NCI-H345 treated with DMSO at 0.1 percent for 48 hours (cell line): ENCODE results near the gene MED27.
"Not testable (repeated sequence)": the region's sequence is repeated elsewhere in the genome, so short reads cannot be mapped to it uniquely, and the experiment has no call there.

Experiments used
- DNase-seq: peaks from one replicate; lab custom pipeline; 2025; ENCODE audit not compliant: unreplicated experiment; lab: John Stamatoyannopoulos, UW

Gene MED27

DNA sequence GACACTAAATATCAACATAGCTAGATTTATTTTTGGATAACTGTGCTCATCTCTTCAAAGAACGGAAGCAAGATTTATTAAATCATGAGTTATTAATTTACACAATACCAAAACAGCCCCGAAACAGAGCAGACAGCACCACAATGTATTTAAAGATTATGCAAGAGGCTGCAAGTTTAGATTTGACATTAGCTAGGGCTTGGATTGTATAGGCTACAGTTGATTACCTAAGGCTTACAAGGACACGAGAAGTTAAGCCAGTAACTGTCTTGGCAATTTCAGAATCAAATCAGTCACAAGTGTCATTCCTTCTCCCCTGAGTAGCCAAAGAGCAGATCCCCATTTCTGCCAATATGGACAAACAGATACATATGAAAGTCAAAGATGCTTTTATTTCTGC lies 152.6 kb downstream of the MED27 start:
- no peak for DNase-seq

- no peak for DNase-seq
Measured at GRCh38 chr9:131926360-131926922, 153.2 kb downstream of the MED27 start.

DNA sequence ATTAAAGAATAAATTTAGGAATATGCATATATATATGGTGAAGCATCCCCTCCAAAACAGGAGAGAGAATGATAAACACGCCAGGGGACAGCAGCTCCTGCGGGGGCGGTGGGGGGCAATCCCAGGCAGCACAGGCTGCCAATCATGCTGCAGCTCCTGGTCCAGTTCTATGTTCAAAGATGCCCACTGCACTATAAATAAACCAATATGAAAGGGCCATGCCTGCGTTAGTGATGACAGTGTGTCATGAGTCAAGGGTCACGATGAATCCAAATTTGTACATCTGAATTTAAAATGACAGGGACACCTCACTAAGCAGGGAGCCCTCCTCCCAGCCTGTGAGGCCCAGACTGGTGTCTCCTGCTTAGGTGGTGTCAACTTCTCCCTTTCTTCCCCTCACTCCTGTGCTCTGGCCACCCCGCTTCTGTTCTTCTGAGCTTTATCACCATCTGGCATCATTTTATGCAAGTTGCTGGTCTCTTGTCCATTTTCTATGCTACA lies 153.9 kb downstream of the MED27 start:
- no peak for DNase-seq

DNA sequence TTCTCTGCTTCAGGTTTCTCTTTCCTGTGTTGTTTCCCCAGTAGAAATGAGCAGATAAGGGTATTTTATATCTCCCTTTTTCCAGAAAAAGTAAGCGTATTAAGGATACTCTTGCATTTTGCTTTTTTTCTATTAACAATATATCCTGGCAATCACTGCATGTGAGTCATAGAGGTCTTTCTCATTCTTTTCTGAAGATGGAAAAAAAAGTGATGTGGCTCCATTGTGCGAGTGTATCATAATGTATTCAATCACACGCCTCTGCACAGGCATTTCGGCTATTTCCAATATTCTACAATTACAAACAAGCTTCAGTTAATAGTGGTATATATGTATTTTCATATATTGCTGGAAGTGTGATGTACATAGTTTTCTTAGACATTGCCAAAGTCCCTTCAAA lies 155.9 kb downstream of the MED27 start:
- DNase-seq: no peak

DNA sequence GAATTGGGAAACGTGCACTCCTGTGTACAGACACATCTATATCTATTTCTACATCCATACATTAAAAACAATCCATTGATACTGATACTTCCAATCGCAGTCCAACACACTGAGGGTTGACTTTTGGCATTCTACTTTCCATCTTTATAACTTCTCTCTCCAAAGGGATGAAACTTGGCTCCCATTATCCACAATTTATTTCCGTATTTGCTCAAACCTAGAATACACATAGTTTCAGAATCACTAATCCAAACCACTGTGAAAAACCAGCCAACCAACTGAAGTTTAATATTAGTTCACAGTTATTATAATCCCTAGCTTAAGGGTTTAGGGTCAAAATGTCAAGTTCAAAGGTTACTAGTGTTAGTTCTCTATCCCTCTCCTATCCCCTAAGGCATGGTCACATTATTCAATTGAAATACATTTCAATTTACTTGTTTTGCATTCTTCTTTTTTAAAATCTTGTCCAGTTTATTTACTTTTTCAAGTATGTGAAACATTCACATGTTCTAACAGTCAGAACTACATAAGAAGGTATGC lies 156.5 kb downstream of the MED27 start:
- DNase-seq: no peak

DNA sequence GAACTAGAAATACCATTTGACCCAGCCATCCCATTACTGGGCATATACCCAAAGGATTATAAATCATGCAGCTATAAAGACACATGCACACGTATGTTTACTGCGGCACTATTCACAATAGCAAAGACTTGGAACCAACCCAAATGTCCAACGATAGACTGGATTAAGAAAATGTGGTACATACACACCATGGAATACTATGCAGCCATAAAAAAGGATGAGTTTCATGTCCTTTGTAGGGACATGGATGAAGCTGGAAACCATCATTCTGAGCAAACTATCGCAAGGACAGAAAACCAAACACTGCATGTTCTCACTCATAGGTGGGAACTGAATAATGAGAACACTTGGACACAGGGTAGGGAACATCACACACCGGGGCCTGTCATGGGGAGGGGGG lies 158.0 kb downstream of the MED27 start:
- DNase-seq: not testable (repeated sequence)

DNA sequence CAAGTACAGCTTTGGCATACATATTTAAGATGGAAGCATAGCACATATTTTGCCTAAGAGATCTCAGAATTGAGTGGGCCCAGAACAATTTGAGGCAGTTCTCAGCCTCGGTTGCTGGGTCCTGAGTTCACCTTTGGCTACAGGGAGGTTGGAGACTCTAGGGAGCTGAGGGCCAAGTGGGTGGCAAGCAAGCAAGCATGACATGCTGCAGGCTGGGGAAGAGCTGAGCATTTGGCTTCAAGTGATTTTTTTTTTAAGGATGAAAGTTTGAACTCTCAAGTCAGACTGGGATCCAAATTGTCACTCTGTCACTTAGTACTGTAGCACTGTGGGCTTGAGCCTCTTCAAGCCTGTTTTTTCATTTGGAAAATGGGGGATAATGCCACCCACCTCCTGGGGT lies 160.5 kb downstream of the MED27 start:
- DNase-seq: no peak

GRCh38 chr9:131918481-131918880 lies 161.2 kb downstream of the MED27 start:
- no peak for DNase-seq

DNA sequence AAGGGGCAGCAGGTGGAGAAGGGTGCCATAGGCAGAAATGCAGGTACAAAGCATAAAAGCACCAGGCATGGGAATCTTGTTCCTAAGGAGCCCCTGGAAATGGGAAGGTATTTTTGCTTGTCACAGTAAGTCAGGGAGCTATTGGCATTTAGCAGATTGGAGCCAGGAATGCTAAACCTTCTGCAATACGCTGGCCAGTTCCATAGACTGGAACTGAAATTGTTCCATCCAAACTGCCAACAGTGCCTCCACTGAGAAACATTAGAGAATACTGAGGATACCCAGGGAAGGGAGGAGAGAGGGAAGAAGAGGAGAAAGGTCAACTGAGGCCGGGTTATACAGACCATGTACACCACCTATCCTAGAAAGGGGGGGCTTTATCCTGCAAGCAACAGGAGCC lies 162.7 kb downstream of the MED27 start:
- DNase-seq: no peak

DNA sequence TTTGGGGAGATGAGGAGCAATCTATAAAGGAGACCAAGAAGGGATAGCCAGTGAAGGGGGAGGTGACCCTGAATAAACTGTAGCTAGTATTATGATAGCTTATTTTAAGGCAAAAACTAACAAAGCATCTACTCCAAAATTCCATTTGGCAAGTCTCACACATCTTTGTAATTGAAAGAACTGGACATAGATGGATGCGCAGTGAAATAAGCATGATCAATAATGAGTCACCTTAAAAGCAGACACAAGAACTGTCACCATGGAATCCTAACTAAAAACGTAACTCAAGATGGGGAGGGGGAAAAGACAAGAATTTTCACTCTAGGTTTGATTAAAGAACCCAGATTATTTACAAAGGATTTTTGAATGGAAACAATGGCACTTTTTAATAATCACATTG lies 164.5 kb downstream of the MED27 start:
- no peak for DNase-seq

DNA sequence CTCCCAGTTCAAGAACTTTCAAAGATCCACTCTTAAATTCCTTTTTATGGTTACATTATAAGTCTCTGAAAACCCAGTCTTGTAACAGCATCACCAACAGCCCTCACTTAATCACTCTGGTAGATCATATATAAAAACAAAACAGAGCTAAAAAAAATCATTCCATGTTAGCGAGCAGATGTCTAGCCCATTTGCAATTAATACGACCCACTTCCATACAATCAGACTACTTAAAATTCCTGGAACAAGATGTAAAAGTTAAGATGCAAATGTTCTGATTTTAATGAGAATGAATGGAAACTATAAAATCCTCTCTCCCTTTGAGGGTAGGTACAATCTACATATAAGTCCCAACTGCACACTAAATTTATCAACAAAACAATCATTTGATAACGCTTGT lies 167.0 kb downstream of the MED27 start:
- DNase-seq: no peak

- no peak for DNase-seq
Measured at GRCh38 chr9:131912069-131912468, 167.6 kb downstream of the MED27 start.

GRCh38 chr9:131910572-131910971 lies 169.1 kb downstream of the MED27 start:
- no peak for DNase-seq

DNA sequence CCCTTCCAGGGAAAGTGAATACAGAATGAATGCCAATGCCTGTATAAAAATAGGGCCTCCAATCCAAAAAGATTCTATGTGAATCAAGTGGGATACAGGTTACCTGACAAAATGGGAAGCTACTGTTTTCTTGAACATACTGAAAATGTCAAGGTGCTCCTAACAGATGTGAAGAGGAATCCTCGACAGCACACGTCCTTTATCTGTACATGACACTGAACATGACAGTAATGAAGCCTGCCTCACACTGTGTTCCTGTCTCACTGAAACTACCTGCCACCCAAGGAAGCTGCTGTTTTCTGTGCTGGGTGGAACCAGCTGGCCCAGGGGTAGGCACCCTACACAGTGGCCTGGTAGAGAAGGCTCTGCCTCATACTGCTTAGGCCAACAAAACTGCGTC lies 174.5 kb downstream of the MED27 start:
- DNase-seq: no peak

- no peak for DNase-seq
Measured at GRCh38 chr9:131899296-131900228, 180.1 kb downstream of the MED27 start.

GRCh38 chr9:131892902-131893500 lies 186.7 kb downstream of the MED27 start:
- DNase-seq: no peak

- DNase-seq: peak; percentile 23
Measured at GRCh38 chr9:131892162-131892707, 187.4 kb downstream of the MED27 start.

GRCh38 chr9:131891598-131891997 lies 188.1 kb downstream of the MED27 start:
- DNase-seq: no peak

- no peak for DNase-seq
Measured at GRCh38 chr9:131889437-131890251, 190.0 kb downstream of the MED27 start.

DNA sequence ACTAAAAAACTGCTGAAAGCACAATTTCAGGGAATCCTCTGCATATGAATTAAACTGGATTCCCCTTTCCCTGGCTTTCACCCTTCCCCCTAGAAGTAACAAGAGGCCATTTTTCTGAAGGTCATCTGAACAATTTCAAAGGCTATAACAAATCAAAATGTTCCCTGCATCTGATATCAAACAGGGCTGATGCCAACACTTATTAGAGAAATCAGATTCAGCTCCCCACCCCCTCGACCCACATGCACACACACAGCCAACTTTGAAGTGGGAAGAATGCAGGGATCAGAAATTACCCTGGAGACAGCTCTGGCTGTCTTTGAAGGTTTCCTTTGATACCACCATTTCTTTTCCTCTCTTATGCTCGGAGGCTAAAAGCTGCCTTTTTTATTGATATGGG lies 190.7 kb downstream of the MED27 start:
- no peak for DNase-seq

DNA sequence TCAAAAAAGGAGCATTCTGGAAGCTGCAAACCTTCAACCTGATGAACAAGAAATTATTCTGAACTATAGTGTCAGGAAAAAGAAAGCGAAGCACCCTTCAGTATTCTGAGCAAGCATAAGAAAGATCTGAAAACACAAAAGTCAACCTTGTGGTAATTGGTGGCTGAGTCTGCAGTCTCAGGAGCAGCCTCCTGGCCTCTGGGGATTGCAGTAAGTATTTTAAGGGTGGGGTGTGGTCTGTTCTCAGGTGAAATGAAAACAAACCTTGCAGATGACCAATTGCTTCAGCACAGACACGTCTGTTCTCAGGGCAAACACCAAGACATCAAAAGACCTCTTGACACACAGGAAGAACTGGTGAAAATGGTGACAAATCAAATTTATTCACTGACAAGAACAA lies 192.0 kb downstream of the MED27 start:
- no peak for DNase-seq
